ENCODE data around the gene NUBP2. TPM values are rescaled to one million over a fixed set of nuclear protein-coding genes. Genes with fewer than 3 reads are reported as not detected.

NUBP2 gene
- total RNA-seq, 1 donor from 2014 or later = 66.6 TPM

DNA sequence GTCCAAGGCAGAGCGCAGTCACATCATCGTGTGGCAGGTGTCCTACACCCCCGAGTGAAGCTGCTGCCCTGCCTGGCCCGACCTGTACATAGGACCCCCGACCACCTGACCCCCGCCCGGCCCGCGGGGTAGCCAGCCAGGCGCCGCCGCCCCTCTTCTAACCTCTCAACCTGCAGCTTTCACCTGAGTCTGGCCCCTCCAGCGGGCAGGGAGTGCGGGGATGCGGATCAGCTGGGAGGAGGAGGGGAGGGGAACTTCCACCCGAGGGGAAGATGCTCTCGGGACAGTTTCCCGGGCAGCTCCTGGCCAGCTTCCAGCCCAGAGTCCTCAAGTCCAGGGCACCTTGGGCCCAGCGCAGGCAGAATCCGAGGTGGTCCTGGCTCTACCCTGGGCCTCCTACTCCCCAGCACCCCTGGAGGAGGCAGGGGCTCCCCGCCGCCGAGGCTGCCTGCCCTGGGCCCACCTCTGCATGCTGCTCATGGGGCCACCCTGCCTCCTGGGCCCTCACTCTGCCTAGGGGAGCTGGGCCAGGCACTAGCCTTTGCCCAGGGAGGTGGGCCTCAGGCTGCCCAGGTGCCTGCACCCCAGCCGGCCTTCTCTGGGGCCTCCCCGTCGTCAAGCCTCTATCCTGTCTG lies 13.9 kb upstream of the NUBP2 start:
- TF ChIP-seq, protein P1, sequence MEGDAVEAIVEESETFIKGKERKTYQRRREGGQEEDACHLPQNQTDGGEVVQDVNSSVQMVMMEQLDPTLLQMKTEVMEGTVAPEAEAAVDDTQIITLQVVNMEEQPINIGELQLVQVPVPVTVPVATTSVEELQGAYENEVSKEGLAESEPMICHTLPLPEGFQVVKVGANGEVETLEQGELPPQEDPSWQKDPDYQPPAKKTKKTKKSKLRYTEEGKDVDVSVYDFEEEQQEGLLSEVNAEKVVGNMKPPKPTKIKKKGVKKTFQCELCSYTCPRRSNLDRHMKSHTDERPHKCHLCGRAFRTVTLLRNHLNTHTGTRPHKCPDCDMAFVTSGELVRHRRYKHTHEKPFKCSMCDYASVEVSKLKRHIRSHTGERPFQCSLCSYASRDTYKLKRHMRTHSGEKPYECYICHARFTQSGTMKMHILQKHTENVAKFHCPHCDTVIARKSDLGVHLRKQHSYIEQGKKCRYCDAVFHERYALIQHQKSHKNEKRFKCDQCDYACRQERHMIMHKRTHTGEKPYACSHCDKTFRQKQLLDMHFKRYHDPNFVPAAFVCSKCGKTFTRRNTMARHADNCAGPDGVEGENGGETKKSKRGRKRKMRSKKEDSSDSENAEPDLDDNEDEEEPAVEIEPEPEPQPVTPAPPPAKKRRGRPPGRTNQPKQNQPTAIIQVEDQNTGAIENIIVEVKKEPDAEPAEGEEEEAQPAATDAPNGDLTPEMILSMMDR (conservative IDR thresholded peaks at IDR 0.05) = no peak
- Mint-ChIP-seq H3K4me3 (no peak overlapping the region), H3K36me3 (peaks cover 4% of the 10 kb centered on the region)

GRCh38 chr16:1769402-1770300 lies 13.1 kb upstream of the NUBP2 start:
- Mint-ChIP-seq H3K36me3 (peaks cover 4% of the 10 kb centered on the region), H3K4me1 (ENCODE audit: unreplicated experiment) (no peaks in the 10 kb centered on the region), H3K9me3 (no peaks in the 10 kb centered on the region), H3K27ac (peak overlapping the region; percentile 67), H3K27me3 (no peaks in the 10 kb centered on the region), H3K4me3 (peak overlapping the region; percentile 86)
- DNase-seq (ENCODE audit: extremely low spot score, unreplicated experiment) = no peak
- TF ChIP-seq, protein P1 (conservative IDR thresholded peaks at IDR 0.05) = no peak

More for the DNA sequence above, 13.9 kb upstream of the NUBP2 start:
- DNase-seq (ENCODE audit: extremely low spot score, unreplicated experiment) = no peak
- Mint-ChIP-seq H3K4me1 (ENCODE audit: unreplicated experiment) (no peaks in the 10 kb centered on the region), H3K27ac (no peak overlapping the region), H3K9me3 (no peaks in the 10 kb centered on the region), H3K27me3 (no peaks in the 10 kb centered on the region)

DNA sequence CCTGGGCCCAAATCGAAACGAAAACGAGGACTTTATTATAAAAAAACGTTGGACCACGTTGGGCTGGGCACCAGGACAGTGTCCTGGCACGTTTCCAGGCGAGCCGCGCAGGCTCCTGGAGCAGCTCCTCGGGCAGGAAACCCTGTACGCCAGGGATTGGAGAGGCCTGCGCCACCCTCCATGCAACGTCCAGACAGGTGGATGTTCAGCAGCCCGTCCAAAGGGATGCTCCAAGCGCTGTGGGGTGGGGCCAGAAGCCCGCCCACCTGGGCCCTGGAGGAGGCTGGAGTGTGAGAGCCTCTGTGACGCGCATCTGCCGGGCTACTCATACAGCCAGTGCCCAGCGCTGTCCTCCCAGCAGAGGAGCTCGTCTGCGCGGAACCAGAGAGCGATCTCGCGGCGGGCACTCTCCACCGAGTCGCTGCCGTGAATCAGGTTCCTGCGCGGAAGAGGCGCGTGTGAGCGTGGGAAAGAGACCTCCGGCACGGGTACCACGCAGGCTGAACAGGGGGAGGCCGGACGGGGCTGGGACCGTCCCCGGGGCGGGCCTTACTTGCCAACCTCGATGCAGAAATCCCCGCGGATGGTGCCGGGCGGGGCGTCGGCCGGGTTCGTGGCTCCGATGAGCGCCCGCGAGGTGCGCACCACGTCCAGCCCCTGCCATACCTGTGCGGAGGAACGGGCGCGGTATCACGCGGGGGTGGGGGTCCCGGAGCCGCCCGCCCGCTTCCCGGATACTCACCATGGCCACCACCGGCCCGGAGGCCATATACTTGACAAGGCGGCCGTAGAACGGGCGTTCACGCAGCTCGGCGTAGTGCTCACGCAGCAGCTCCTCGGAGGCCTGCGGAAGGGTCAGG lies 12.2 kb upstream of the NUBP2 start:
- H3K4me3 Mint-ChIP-seq = peak overlapping the region; percentile 86
- DNase-seq (ENCODE audit: extremely low spot score, unreplicated experiment) = no peak
- no peaks in the 10 kb centered on the region for H3K9me3 Mint-ChIP-seq
- TF ChIP-seq, protein P1 (conservative IDR thresholded peaks at IDR 0.05) = no peak
- peak overlapping the region; percentile 67 for H3K27ac Mint-ChIP-seq
- no peaks in the 10 kb centered on the region for H3K27me3 Mint-ChIP-seq
- H3K36me3 Mint-ChIP-seq = peaks cover 4% of the 10 kb centered on the region
- no peaks in the 10 kb centered on the region for H3K4me1 Mint-ChIP-seq (ENCODE audit: unreplicated experiment)

- peak within 1 kb of the TSS; percentile 95 for H3K27ac Mint-ChIP-seq
- peaks cover 4% of the 10 kb centered on the region for H3K36me3 Mint-ChIP-seq
- H3K4me1 Mint-ChIP-seq (ENCODE audit: unreplicated experiment) = no peaks in the 10 kb centered on the region
- H3K27me3 Mint-ChIP-seq = no peaks in the 10 kb centered on the region
- TF ChIP-seq, protein P1 (conservative IDR thresholded peaks at IDR 0.05) = no peak
- no peaks in the 10 kb centered on the region for H3K9me3 Mint-ChIP-seq
- H3K4me3 Mint-ChIP-seq = peak within 1 kb of the TSS; percentile 99
- no peak for DNase-seq (ENCODE audit: extremely low spot score, unreplicated experiment)
Measured at GRCh38 chr16:1771188-1771863, 11.4 kb upstream of the NUBP2 start, which contains the start of gene NME3. Gene NME3 (minus strand): TSS chr16:1771543. CDS start chr16:1771534, 9 bp downstream.

DNA sequence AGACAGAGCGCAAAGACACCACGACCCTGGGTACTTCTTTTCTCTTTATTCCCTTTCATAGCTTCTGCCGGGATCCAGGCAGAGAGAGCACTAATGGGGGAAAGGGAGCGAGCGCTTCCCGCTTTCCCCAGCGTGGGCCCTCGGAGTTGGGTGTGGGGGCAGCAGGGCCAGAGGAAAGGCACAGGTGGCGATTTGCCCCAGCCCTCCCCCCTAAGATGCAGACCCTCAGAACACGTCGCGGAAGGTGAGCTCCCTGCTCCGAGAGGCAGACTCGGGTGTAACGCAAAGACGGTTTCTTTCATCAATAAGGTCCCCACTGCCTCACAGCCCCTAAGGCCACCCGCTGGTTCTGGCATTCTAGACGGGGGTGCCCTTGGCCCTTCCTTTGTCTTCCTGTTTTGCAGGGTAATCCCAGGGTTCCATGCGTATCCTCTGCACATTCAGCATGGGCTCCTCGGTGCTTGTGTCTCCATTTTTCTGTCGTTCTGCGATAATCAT lies 10.8 kb upstream of the NUBP2 start:
- H3K4me1 Mint-ChIP-seq (ENCODE audit: unreplicated experiment) = no peaks in the 10 kb centered on the region
- no peaks in the 10 kb centered on the region for H3K9me3 Mint-ChIP-seq
- peak overlapping the region; percentile 95 for H3K27ac Mint-ChIP-seq
- no peak for DNase-seq (ENCODE audit: extremely low spot score, unreplicated experiment)
- H3K36me3 Mint-ChIP-seq = peaks cover 4% of the 10 kb centered on the region
- peak overlapping the region; percentile 99 for H3K4me3 Mint-ChIP-seq
- TF ChIP-seq, protein P1 (conservative IDR thresholded peaks at IDR 0.05) = no peak
- no peaks in the 10 kb centered on the region for H3K27me3 Mint-ChIP-seq
